ENCODE measurements around the gene SPG7. TPM values are rescaled to one million over a fixed set of nuclear protein-coding genes. Genes with fewer than 3 reads are reported as not detected.

SPG7 gene
- total RNA-seq, 2 donors from 2014 or later = 72.8 to 216 TPM

DNA sequence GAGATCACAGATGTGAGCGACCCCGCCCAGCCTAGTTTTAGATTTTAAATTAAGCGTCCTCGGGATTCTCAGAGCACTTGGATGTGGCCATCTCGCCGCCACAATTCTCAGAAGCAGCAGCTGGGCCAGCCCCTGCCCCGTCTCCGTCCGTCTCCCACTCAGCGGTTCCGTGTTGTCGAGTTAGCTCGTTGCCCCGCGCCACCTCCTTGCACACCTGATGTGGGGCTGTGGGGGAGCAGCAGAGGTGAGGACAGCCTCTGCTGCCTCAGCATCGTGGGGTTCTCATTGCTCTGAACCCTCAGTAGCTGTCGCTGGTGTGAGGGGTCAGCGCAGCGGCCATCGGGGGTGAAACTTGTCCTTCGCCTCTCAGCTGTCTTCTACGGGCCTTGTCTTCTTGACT is 44.1 kb downstream of the SPG7 start:
- TF ChIP-seq, protein P1, sequence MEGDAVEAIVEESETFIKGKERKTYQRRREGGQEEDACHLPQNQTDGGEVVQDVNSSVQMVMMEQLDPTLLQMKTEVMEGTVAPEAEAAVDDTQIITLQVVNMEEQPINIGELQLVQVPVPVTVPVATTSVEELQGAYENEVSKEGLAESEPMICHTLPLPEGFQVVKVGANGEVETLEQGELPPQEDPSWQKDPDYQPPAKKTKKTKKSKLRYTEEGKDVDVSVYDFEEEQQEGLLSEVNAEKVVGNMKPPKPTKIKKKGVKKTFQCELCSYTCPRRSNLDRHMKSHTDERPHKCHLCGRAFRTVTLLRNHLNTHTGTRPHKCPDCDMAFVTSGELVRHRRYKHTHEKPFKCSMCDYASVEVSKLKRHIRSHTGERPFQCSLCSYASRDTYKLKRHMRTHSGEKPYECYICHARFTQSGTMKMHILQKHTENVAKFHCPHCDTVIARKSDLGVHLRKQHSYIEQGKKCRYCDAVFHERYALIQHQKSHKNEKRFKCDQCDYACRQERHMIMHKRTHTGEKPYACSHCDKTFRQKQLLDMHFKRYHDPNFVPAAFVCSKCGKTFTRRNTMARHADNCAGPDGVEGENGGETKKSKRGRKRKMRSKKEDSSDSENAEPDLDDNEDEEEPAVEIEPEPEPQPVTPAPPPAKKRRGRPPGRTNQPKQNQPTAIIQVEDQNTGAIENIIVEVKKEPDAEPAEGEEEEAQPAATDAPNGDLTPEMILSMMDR (IDR thresholded peaks at IDR 0.05) = no peak
- Histone ChIP-seq H3K4me3 (no peak overlapping the region), H3K36me3 (peaks cover 82% of the 10 kb centered on the region), H3K9me3 (no peaks in the 10 kb centered on the region), H3K27me3 (no peaks in the 10 kb centered on the region), H3K4me1 (peaks cover 0 to under 1% of the 10 kb centered on the region in 2 donors), H3K27ac (no peak overlapping the region)
- DNase-seq (ENCODE audit: low spot score) = no peak

DNA sequence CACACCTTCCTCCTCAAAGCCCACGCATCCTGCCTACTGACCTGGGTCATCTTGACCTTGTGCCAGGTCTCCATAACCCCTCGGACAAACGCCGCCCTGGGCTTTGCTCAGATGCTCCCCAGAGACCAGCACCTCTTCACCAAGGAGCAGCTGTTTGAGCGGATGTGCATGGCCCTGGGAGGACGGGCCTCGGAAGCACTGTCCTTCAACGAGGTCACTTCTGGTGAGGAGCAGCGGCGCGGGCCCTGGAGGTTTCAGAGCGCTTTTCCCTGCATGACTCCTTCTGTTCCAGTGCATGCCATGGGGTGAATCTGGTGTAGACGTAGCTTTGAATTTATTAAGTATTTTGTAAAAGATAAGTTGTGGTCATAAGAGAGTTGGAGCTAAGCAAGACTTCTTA is 44.7 kb downstream of the SPG7 start:
- peaks cover 0 to 6% of the 10 kb centered on the region in 2 donors for H3K4me1 ChIP-seq
- DNase-seq (ENCODE audit: low spot score) = no peak
- H3K36me3 ChIP-seq = peaks cover 76% of the 10 kb centered on the region
- H3K9me3 ChIP-seq = no peaks in the 10 kb centered on the region
- H3K27ac ChIP-seq = no peak overlapping the region
- TF ChIP-seq, protein P1 (IDR thresholded peaks at IDR 0.05) = no peak
- no peaks in the 10 kb centered on the region for H3K27me3 ChIP-seq
- no peak overlapping the region for H3K4me3 ChIP-seq

DNA sequence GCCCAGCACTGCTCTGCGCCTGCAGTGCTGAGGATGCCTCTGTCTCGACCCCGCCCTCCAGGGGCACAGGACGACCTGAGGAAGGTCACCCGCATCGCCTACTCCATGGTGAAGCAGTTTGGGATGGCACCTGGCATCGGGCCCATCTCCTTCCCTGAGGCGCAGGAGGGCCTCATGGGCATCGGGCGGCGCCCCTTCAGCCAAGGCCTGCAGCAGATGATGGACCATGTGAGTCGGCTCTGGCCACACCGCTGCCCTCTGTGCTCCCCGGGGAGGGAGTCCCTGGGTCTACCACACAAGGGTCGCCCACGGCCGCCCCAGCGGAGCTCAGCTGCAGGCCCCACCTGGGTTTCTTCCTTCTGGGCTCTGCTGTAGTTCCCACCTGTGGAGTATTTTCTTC is 45.5 kb downstream of the SPG7 start:
- Histone ChIP-seq H3K4me3 (no peak overlapping the region), H3K36me3 (peaks cover 68% of the 10 kb centered on the region), H3K4me1 (peaks cover 0 to 6% of the 10 kb centered on the region in 2 donors), H3K27me3 (no peaks in the 10 kb centered on the region), H3K9me3 (no peaks in the 10 kb centered on the region), H3K27ac (no peak overlapping the region)
- DNase-seq (ENCODE audit: low spot score) = no peak
- TF ChIP-seq, protein P1 (IDR thresholded peaks at IDR 0.05) = no peak

DNA sequence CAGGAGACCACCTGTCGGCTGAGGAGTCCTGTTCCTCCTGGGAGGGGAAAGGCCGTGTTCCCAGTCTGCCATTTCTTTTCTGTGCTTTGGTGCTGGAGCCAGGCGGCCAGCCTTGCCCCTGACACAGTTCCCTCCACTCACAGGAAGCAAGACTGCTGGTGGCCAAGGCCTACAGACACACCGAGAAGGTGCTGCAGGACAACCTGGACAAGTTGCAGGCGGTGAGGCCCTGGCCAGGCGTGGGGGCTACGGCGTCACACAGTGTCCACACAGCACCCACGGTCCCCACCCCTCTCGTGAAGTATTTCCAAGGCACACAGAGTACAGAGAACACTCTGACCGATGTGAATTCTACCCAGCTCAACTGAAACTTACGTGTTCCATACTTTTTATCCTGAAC is 46.1 kb downstream of the SPG7 start:
- Histone ChIP-seq H3K4me1 (peaks cover 0 to 7% of the 10 kb centered on the region in 2 donors), H3K27me3 (no peaks in the 10 kb centered on the region), H3K9me3 (no peaks in the 10 kb centered on the region), H3K4me3 (no peak overlapping the region), H3K27ac (no peak overlapping the region), H3K36me3 (peaks cover 61% of the 10 kb centered on the region)
- TF ChIP-seq, protein P1 (IDR thresholded peaks at IDR 0.05) = no peak
- no peak for DNase-seq (ENCODE audit: low spot score)

DNA sequence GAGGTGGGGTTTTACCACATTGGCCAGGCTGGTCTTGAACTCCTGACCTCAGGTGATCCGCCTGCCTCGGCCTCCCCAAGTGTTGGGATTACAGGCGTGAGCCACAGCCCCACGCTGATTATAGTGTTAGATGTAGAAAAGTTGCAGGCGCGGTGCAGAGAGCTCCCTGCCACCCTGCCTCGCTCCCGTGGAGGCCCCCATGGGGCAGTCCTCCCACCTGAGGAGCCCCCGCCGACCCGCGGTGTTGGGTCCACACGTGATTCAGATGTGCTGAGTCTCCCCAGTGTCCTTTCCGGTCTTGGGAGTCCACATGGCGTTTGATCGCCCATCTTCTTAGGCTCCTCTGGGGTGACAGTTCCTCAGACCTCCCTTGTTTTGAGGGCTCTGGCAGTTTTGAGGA is 47.1 kb downstream of the SPG7 start:
- H3K27ac ChIP-seq = no peak overlapping the region
- H3K36me3 ChIP-seq = peaks cover 56% of the 10 kb centered on the region
- peaks cover 0 to 12% of the 10 kb centered on the region in 2 donors for H3K4me1 ChIP-seq
- H3K27me3 ChIP-seq = no peaks in the 10 kb centered on the region
- DNase-seq (ENCODE audit: low spot score) = no peak
- no peak overlapping the region for H3K4me3 ChIP-seq
- TF ChIP-seq, protein P1 (IDR thresholded peaks at IDR 0.05) = no peak
- H3K9me3 ChIP-seq = no peaks in the 10 kb centered on the region

DNA sequence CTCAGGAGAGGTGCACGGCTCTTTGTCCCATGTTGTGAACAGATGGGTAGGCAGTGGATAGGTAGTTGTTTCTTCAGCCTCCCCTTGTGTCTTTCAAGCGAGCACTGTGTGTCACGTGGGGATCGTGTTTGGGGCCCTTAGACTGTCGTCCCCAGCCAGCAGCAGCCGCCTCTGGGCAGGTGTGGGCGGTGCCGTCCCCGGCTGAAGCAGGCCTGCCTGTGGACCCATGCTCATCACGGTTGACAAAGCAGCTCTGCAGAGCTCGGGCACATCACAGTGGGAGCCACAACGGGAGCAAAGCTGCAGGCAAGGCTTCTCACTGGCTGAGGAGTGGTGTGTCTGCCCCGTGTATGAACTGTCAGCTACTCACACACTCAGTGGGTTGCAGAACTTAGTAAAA is 47.6 kb downstream of the SPG7 start:
- Histone ChIP-seq H3K4me3 (no peak overlapping the region), H3K9me3 (no peaks in the 10 kb centered on the region), H3K27me3 (no peaks in the 10 kb centered on the region), H3K27ac (no peak overlapping the region), H3K36me3 (peaks cover 53% of the 10 kb centered on the region), H3K4me1 (peaks cover 0 to 12% of the 10 kb centered on the region in 2 donors)
- no peak for DNase-seq (ENCODE audit: low spot score)
- TF ChIP-seq, protein P1 (IDR thresholded peaks at IDR 0.05) = no peak

Data from right atrium auricular region (tissue), 2 donors.